Measurements from ENCODE around the gene UBE2R2.
"Not testable (repeated sequence)": the region's sequence is repeated elsewhere in the genome, so short reads cannot be mapped to it uniquely, and the experiment has no call there.

UBE2R2 gene

GRCh38 chr9:33932078-33932807, 115.3 kb downstream of the UBE2R2 start:
- DNase-seq: no peak

GRCh38 chr9:33934188-33934878, 117.4 kb downstream of the UBE2R2 start:
- no peak for DNase-seq

GRCh38 chr9:33939924-33940874, 123.2 kb downstream of the UBE2R2 start:
- no peak for DNase-seq

- no peak for DNase-seq
Measured at GRCh38 chr9:33942471-33943083, 125.6 kb downstream of the UBE2R2 start.

GRCh38 chr9:33943389-33943788, 126.4 kb downstream of the UBE2R2 start:
- no peak for DNase-seq

- no peak for DNase-seq
Measured at GRCh38 chr9:33946779-33947535, 130.0 kb downstream of the UBE2R2 start.

GRCh38 chr9:33950371-33950770, 133.4 kb downstream of the UBE2R2 start:
- no peak for DNase-seq

- no peak for DNase-seq
Measured at GRCh38 chr9:33952066-33952465, 135.1 kb downstream of the UBE2R2 start.

- DNase-seq: no peak
Measured at GRCh38 chr9:33956544-33956943, 139.6 kb downstream of the UBE2R2 start.

- no peak for DNase-seq
Measured at GRCh38 chr9:33959725-33960124, 142.8 kb downstream of the UBE2R2 start.

- DNase-seq: not testable (repeated sequence)
Measured at GRCh38 chr9:33962468-33962867, 145.5 kb downstream of the UBE2R2 start.

GRCh38 chr9:33964086-33964768, 147.3 kb downstream of the UBE2R2 start:
- DNase-seq: no peak
